H1 (cell line): ENCODE data around the gene MPIG6B. TPM values are rescaled to one million over a fixed set of nuclear protein-coding genes. Genes with fewer than 3 reads are reported as not detected.
A peak's percentile ranks its signal among the peaks of the same experiment; 100 is the strongest.

ENCODE experiments used
- CTCF ChIA-PET: fragments of 300-600 bp; sonication (Branson Sonifier 250); formaldehyde crosslinking; loops from one replicate; lab custom pipeline; 2021; ENCODE audit not compliant: partially characterized antibody; lab: Charles Lee
- POLR2A ChIA-PET: fragments of 300-600 bp; sonication (Branson Sonifier 250); formaldehyde crosslinking; loops from one replicate; lab custom pipeline; 2021; ENCODE audit warnings: inconsistent platforms; ENCODE audit not compliant: partially characterized antibody; lab: Charles Lee
- DNase-seq, 2 experiments: peaks; one replicate each; pipeline versions ENCODE4 v3.0.0 to v3.0.0-alpha.2; 2010 to 2022; ENCODE audit warnings: low spot score in 2 of 2, low read depth in 1 of 2, mixed read lengths in 1 of 2
- FAIRE-seq: peaks from 2 replicates; lab custom pipeline; 2011; peaks lifted over from hg19 to GRCh38; lab: Jason Lieb, UNC
- H2AFZ ChIP-seq: 2 replicates; pipeline ENCODE4 v1.8.1; 2012; ENCODE audit warnings: low read length, inconsistent platforms
- H2AK5ac ChIP-seq: 2 replicates; pipeline ENCODE4 v1.6.1; 2013; ENCODE audit warnings: low read depth, low read length
- H2BK120ac ChIP-seq: replicated peaks from 2 replicates; pipeline ENCODE3; 2013; ENCODE audit warnings: low read depth, low read length, inconsistent platforms
- H2BK12ac ChIP-seq: 2 replicates; pipeline ENCODE4 v1.6.1; 2013; ENCODE audit warnings: low read depth, low read length
- H2BK15ac ChIP-seq: 2 replicates; pipeline ENCODE4 v1.6.1; 2013; ENCODE audit warnings: low read length
- H2BK20ac ChIP-seq: 2 replicates; pipeline ENCODE4 v1.6.1; 2013; ENCODE audit warnings: low read length
- H2BK5ac ChIP-seq: 2 replicates; pipeline ENCODE4 v1.6.1; 2013; ENCODE audit warnings: low read depth, low read length
- H3K14ac ChIP-seq: 2 replicates; pipeline ENCODE4 v1.6.1; 2013; ENCODE audit warnings: inconsistent platforms; ENCODE audit not compliant: insufficient read length
- H3K18ac ChIP-seq: 2 replicates; pipeline ENCODE4 v1.6.1; 2013; ENCODE audit warnings: low read length; ENCODE audit errors: extremely low read depth
- H3K23ac ChIP-seq: 2 replicates; pipeline ENCODE4 v1.6.1; 2013; ENCODE audit warnings: inconsistent platforms; ENCODE audit not compliant: insufficient read length
- H3K23me2 ChIP-seq: 2 replicates; pipeline ENCODE4 v1.6.1; 2013; ENCODE audit warnings: low read depth, low read length
- H3K27ac ChIP-seq: 2 replicates; pipeline ENCODE4 v1.6.1; 2011; ENCODE audit warnings: low read depth, low read length, inconsistent platforms
- H3K27me3 ChIP-seq, 4 experiments: replicated peaks in 1 of 4; 1 replicate in 1 of 4; 2 replicates in 3 of 4; pipeline versions ENCODE4 v1.6.1 to v1.8.1; 2011 to 2013; ENCODE audit warnings: low read length in 3 of 4, mild to moderate bottlenecking in 3 of 4, inconsistent platforms in 2 of 4, mixed read lengths in 2 of 4, moderate library complexity in 1 of 4; ENCODE audit not compliant: control insufficient read depth in 3 of 4, insufficient read depth in 3 of 4; ENCODE audit errors: extremely low read depth in 1 of 4
- H3K36me3 ChIP-seq, 4 experiments: 2 replicates each; pipeline versions ENCODE4 v1.6.1 to v1.8.1; 2011 to 2013; ENCODE audit warnings: mild to moderate bottlenecking in 4 of 4, low read length in 3 of 4, moderate library complexity in 2 of 4, control low read depth in 1 of 4, inconsistent platforms in 1 of 4; ENCODE audit not compliant: insufficient read depth in 4 of 4, control insufficient read depth in 2 of 4
- H3K4ac ChIP-seq: replicated peaks from 2 replicates; pipeline ENCODE3; 2013; ENCODE audit warnings: low read length, low read depth, mixed read lengths, inconsistent platforms; ENCODE audit not compliant: insufficient read length
- H3K4me1 ChIP-seq, 4 experiments: replicated peaks in 1 of 4; 1 replicate in 1 of 4; 2 replicates in 3 of 4; pipeline versions ENCODE4 v1.6.1 to v1.8.1; 2011 to 2013; ENCODE audit warnings: low read length in 3 of 4, inconsistent platforms in 2 of 4, mixed read lengths in 1 of 4; ENCODE audit not compliant: insufficient read depth in 4 of 4, control insufficient read depth in 3 of 4
- H3K4me2 ChIP-seq, 2 experiments: 2 replicates each; pipeline versions ENCODE4 v1.6.1 to v1.8.1; 2011 to 2013; ENCODE audit warnings: low read depth in 2 of 2, low read length in 2 of 2, control low read depth in 1 of 2, inconsistent platforms in 1 of 2, mild to moderate bottlenecking in 1 of 2; ENCODE audit not compliant: insufficient read depth in 1 of 2
- H3K4me3 ChIP-seq, 4 experiments: fragments of 200-600, 300-600 bp in 1 of 4; sonication (generic), shearing (Covaris generic), sonication (Bioruptor Twin) in 1 of 4; 2 replicates each; pipeline versions ENCODE4 v1.5.1 to v1.8.1; 2011 to 2016; ENCODE audit warnings: low read length in 4 of 4, low read depth in 3 of 4, control low read depth in 2 of 4, inconsistent platforms in 2 of 4, mild to moderate bottlenecking in 2 of 4, mixed read lengths in 1 of 4, moderate library complexity in 1 of 4; ENCODE audit not compliant: insufficient read depth in 2 of 4; ENCODE audit errors: extremely low read depth in 1 of 4
- H3K56ac ChIP-seq: replicated peaks from 2 replicates; pipeline ENCODE3; 2013; ENCODE audit warnings: low read depth, mild to moderate bottlenecking, mixed read lengths, low read length, inconsistent platforms; ENCODE audit not compliant: insufficient read length
- H3K79me1 ChIP-seq: 2 replicates; pipeline ENCODE4 v1.6.1; 2013; ENCODE audit warnings: low read depth, low read length, control low read depth
- H3K79me2 ChIP-seq, 2 experiments: 2 replicates each; pipeline versions ENCODE4 v1.6.1 to v1.8.1; 2012 to 2013; ENCODE audit warnings: low read length in 2 of 2, mild to moderate bottlenecking in 2 of 2, inconsistent platforms in 1 of 2; ENCODE audit not compliant: insufficient read depth in 2 of 2, control insufficient read depth in 1 of 2
- H3K9ac ChIP-seq, 4 experiments: replicated peaks in 1 of 4; 1 replicate in 1 of 4; 2 replicates in 3 of 4; pipeline versions ENCODE4 v1.6.1 to v1.8.1; 2011 to 2013; ENCODE audit warnings: low read depth in 3 of 4, low read length in 3 of 4, control low read depth in 2 of 4, mild to moderate bottlenecking in 2 of 4, moderate library complexity in 2 of 4, inconsistent platforms in 1 of 4; ENCODE audit errors: extremely low read depth in 1 of 4
- H3K9me3 ChIP-seq, 2 experiments: 2 replicates each; pipeline versions ENCODE4 v1.6.1 to v1.8.1; 2012 to 2013; ENCODE audit warnings: mild to moderate bottlenecking in 2 of 2, moderate library complexity in 2 of 2, control low read depth in 1 of 2, inconsistent platforms in 1 of 2, low read depth in 1 of 2, low read length in 1 of 2, mixed read lengths in 1 of 2; ENCODE audit not compliant: insufficient read depth in 2 of 2
- H4K20me1 ChIP-seq, 2 experiments: replicated peaks in 1 of 2; 2 replicates each; pipeline versions ENCODE3 to v1.8.1; 2011 to 2013; ENCODE audit warnings: inconsistent platforms in 2 of 2, low read length in 2 of 2, mild to moderate bottlenecking in 1 of 2; ENCODE audit not compliant: insufficient read depth in 2 of 2, control insufficient read depth in 1 of 2
- H4K5ac ChIP-seq: 2 replicates; pipeline ENCODE4 v1.6.1; 2013; ENCODE audit warnings: low read length, low read depth, mixed read lengths, inconsistent platforms; ENCODE audit not compliant: insufficient read length
- H4K8ac ChIP-seq: 2 replicates; pipeline ENCODE4 v1.8.0; 2013; ENCODE audit warnings: mild to moderate bottlenecking, moderate library complexity, low read length, inconsistent platforms; ENCODE audit not compliant: insufficient read depth; ENCODE audit errors: extremely low read depth
- H4K91ac ChIP-seq: replicated peaks from 2 replicates; pipeline ENCODE3; 2013; ENCODE audit warnings: low read length, mixed read lengths, inconsistent platforms; ENCODE audit not compliant: insufficient read length
- CBX8 ChIP-seq: fragments of 300-800, 300-1000 bp; sonication (generic); IDR thresholded peaks from 2 replicates; pipeline ENCODE4 v1.7.1; 2016; ENCODE audit warnings: low read depth, low read length, borderline replicate concordance
- KDM1A ChIP-seq: fragments of 200-600, 300-600 bp; sonication (generic); IDR thresholded peaks from 2 replicates; pipeline ENCODE4 v1.7.1; 2016; ENCODE audit warnings: mild to moderate bottlenecking, low read length, borderline replicate concordance
- KDM5A ChIP-seq: fragments of 200-600 bp; IDR thresholded peaks from 2 replicates; pipeline ENCODE4 v1.7.1; 2012; ENCODE audit warnings: mild to moderate bottlenecking, low read length, inconsistent platforms, mixed read lengths
- WGBS, 2 experiments: shearing (Covaris generic) in 1 of 2; methylation state at CpG; one replicate each; pipeline versions ENCODE4 v1.1.6 to v1.1.7; 2013 to 2015; ENCODE audit warnings: low lambda C conversion rate in 2 of 2, mixed read lengths in 2 of 2, inconsistent platforms in 1 of 2, low coverage in 1 of 2, missing lambda C conversion rate in 1 of 2; ENCODE audit not compliant: insufficient replicate concordance in 2 of 2, insufficient coverage in 1 of 2, insufficient read length in 1 of 2; ENCODE audit errors: extremely low coverage in 1 of 2, missing lambda C conversion rate in 1 of 2; 5-methylcytosine and 5-hydroxymethylcytosine counted together
- polyA plus RNA-seq, 7 experiments: library from polyadenylated mRNA; depleted of rRNA in 3 of 7; stranded (reverse) in 5 of 7; unstranded in 2 of 7; fragments of >200 nt in 5 of 7; fragments of 200-250 nt in 2 of 7; gene quantifications; 1 replicate in 5 of 7; 2 replicates in 1 of 7; 4 replicates in 1 of 7; pipeline versions ENCODE4 v1.2.1 to v1.2.3, GENCODE V29; 2011 to 2013; ENCODE audit warnings: missing spikeins in 2 of 7, mixed read lengths in 2 of 7
- total RNA-seq: library from RNA; stranded (reverse); fragmentation: NEBNext Ultra II Directional; extraction: Animal tissue kit (Norgen Biotek cat#: 25700); gene quantifications from 2 replicates; pipeline ENCODE4 v1.2.1, GENCODE V29; 2021

MPIG6B gene
- total and polyA plus RNA-seq, 2 of the 8 experiments (the other 6 are each of a cell fraction or from before 2014, with no cell fraction given), result 0.18 TPM; not detected in 1

DNA sequence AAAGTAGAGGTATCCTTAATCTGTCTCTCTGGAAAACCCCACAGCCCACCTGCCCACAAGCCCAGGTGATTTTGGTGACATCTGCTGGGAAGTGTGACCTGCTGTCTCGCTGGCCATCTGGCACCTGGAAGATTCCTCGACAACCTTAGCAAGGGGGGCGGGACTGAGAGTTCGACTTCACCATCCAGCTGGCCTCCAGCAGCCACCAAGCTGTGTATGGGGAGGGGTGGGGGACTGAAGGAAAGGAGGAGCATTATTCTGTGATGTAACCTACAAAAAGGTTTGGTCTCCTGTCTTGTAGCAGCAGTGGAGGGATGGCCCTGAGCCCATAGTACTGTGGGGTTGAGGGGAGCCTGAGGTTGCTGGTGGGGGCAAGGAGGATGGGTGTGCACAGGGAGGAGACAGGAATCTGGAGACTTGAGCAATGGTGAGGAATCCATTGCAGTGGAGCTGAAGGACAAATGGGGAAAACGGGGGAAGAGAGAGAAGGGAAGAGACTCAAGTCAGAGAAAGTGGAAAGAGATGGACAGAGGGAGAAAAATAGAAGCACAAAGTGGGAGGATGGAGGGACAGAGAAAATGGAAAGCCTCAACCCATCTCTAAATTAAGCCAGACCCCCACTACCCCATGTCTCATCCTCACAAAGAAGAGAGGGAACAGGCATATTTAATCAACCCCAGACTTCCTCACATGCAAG is 12.5 kb upstream of the MPIG6B start:
- H3K36me3 ChIP-seq, result no peaks in the 10 kb centered on the region
- H4K8ac ChIP-seq, result peak overlapping the region; percentile 23; the same call in 1 of the 2 replicates
- FAIRE-seq (no peak), DNase-seq (no peak)
- TF ChIP-seq KDM5A, result no peak
- TF ChIP-seq CBX8, result no peak
- TF ChIP-seq KDM1A, result no peak
- H2BK15ac ChIP-seq, result no peak overlapping the region
- H3K4me3 ChIP-seq, result no peak overlapping the region
- H3K9me3 ChIP-seq, result no peaks in the 10 kb centered on the region
- no peak overlapping the region for H3K14ac ChIP-seq
- CTCF ChIA-PET, result interaction anchor here (0.5 to 5.7 kb wide), 12 partner anchors 11 to 269 kb away, joined by 3 to 39 read pairs (median 4); partner anchors contain the start of genes DDAH2 and LSM2
- H3K23ac ChIP-seq, result no peak overlapping the region
- H4K91ac ChIP-seq, result no peak overlapping the region
- no peaks in the 10 kb centered on the region for H3K79me2 ChIP-seq
- H2BK5ac ChIP-seq, result no peak overlapping the region
- 82% methylated on average over 5 of the region's 5 CpGs; no CpG with 5 or more reads in 1 of the 2 experiments for WGBS, 2 experiments
- POLR2A ChIA-PET, result interaction anchor here (0.6 to 3.4 kb wide), 10 partner anchors 14 to 233 kb away, joined by 3 to 22 read pairs (median 4); partner anchors contain the start of genes BAG6, DDAH2, GPANK1 and MPIG6B
- peaks cover 3% of the 10 kb centered on the region; the same call in 1 of the 2 replicates for H3K23me2 ChIP-seq
- H3K56ac ChIP-seq, result no peak overlapping the region
- H2BK12ac ChIP-seq, result no peak overlapping the region
- H2BK120ac ChIP-seq, result no peak overlapping the region
- no peak overlapping the region; a peak in 1 of 4 replicates for H3K4me2 ChIP-seq
- no peaks in the 10 kb centered on the region for H4K20me1 ChIP-seq
- H2AK5ac ChIP-seq, result no peak overlapping the region
- no peak overlapping the region for H3K18ac ChIP-seq
- no peaks in the 10 kb centered on the region for H3K79me1 ChIP-seq
- H4K5ac ChIP-seq, result no peak overlapping the region
- H3K27me3 ChIP-seq, result no peaks in the 10 kb centered on the region; a peak in 1 of 7 replicates
- 0 out of 2 replicates have a peak overlapping the region, but pooled peaks have one; percentile 7 for H2AFZ ChIP-seq
- peaks cover 11 to 18% (median 12%) of the 10 kb centered on the region in 4 experiments for H3K4me1 ChIP-seq
- H2BK20ac ChIP-seq, result 0 out of 2 replicates have a peak overlapping the region, but pooled peaks have one; percentile 72
- no peak overlapping the region for H3K9ac ChIP-seq
- H3K4ac ChIP-seq, result no peak overlapping the region
- no peak overlapping the region for H3K27ac ChIP-seq
